ENCODE results near the gene PLEKHS1.

DNA sequence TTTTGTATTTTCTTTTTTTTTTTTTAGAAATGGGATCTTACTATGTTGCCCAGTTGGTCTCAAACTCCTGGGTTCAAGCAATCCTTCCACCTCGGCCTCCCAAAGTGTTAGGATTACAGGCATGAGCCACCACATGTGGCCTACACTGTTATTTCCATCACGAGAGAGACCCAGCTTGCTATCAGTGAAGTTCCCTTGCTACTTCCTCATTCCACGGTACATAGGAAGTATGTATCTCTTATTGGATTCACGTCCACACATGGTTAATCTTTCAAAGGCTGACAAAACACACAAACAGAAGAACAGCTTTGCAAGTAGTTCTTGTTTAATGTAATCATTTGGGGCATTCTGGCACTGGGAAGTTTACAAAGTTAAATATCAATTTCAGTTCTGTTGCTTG is 51.5 kb downstream of the PLEKHS1 start:
- no peak for TF ChIP-seq SUZ12 (IDR thresholded peaks at IDR 0.05; ENCODE audit: extremely low read depth, insufficient read depth, insufficient read length)
- no peak for TF ChIP-seq YY1 (IDR thresholded peaks at IDR 0.05; ENCODE audit: insufficient read depth, insufficient read length)
- no peak for TF ChIP-seq ZNF274 (IDR thresholded peaks at IDR 0.05; ENCODE audit: low read depth, low read length)
